C4-2B (cell line): ENCODE results near the gene SYK.

ENCODE experiments used
- ZFX ChIP-seq: fragments of 450-650 bp; IDR thresholded peaks from 2 replicates; pipeline ENCODE4 v1.6.1; 2017
- TF ChIP-seq, protein P1 (sequence below): fragments of 450-650 bp; conservative IDR thresholded peaks from 2 replicates; pipeline ENCODE4 v1.5.1; 2017; ENCODE audit warnings: mild to moderate bottlenecking

DNA sequence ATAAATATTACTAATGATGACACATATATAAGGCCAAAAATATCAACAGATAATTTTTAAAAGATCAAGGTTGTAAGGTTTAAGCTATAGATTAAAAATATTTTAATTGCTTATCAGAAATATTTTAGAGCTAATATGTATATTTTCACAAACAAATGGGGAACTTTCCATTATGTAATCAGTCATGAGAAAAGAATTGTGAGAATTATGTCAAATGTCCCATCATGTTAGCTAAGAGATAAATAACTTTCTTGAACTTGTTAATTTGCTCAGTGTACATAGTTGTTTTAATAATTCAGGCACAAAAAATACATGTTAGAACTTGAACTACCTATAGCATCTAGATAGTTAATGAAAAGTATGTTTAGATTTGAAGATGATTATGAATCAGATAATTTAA is 67.7 kb downstream of the SYK start:
- TF ChIP-seq, protein P1, sequence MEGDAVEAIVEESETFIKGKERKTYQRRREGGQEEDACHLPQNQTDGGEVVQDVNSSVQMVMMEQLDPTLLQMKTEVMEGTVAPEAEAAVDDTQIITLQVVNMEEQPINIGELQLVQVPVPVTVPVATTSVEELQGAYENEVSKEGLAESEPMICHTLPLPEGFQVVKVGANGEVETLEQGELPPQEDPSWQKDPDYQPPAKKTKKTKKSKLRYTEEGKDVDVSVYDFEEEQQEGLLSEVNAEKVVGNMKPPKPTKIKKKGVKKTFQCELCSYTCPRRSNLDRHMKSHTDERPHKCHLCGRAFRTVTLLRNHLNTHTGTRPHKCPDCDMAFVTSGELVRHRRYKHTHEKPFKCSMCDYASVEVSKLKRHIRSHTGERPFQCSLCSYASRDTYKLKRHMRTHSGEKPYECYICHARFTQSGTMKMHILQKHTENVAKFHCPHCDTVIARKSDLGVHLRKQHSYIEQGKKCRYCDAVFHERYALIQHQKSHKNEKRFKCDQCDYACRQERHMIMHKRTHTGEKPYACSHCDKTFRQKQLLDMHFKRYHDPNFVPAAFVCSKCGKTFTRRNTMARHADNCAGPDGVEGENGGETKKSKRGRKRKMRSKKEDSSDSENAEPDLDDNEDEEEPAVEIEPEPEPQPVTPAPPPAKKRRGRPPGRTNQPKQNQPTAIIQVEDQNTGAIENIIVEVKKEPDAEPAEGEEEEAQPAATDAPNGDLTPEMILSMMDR, result no peak
- TF ChIP-seq ZFX, result no peak
